HG03442 (cell line): Measurements from ENCODE around the gene ABCB4.
"Not testable (repeated sequence)": the region's sequence is repeated elsewhere in the genome, so short reads cannot be mapped to it uniquely, and the experiment has no call there.

Experiments
- ATAC-seq: cut with Tn5 transposase; IDR thresholded peaks from one replicate; pipeline ENCODE4 v1.9.1; 2021; ENCODE audit warnings: mild to moderate bottlenecking, moderate library complexity; ENCODE audit not compliant: unreplicated experiment

Gene ABCB4

DNA sequence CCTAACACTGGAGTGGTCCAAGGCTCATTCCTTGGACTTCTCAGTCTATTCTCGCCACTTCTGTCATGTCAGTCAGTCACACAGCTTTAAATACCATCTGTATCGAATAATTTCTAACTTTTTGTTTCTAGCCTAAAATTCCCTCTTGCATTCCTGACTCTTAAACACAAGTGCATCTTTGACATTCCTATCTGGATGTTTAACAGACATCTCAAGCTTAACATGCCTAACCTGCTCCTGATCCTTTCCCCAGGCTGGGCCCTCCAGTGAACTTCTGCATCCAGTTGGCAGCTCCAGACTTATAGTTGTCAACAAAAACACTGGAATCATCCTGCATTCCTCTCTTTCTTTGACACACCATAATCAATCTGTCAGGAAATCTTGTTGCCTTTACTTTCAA is 4.5 kb upstream of the ABCB4 start:
- no peak for ATAC-seq

DNA sequence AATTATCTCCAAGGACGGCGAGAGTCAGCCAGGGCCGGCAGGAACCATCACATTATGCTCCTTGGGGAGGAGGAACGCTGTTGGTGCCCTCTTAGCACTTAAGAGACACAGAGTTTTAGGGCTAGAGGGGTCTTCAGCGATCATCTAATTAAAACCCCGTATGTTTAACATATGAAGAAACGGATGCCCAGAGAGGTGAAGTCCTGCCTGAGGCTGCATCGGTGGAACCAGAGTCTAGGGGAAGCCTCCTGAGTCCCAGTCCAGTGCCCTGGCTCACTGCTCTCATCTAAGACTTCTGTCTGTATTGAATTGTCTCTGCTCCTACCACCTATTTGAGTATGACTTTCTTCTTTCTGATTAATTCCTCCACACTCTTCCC is 688 bp upstream of the ABCB4 start:
- no peak for ATAC-seq

DNA sequence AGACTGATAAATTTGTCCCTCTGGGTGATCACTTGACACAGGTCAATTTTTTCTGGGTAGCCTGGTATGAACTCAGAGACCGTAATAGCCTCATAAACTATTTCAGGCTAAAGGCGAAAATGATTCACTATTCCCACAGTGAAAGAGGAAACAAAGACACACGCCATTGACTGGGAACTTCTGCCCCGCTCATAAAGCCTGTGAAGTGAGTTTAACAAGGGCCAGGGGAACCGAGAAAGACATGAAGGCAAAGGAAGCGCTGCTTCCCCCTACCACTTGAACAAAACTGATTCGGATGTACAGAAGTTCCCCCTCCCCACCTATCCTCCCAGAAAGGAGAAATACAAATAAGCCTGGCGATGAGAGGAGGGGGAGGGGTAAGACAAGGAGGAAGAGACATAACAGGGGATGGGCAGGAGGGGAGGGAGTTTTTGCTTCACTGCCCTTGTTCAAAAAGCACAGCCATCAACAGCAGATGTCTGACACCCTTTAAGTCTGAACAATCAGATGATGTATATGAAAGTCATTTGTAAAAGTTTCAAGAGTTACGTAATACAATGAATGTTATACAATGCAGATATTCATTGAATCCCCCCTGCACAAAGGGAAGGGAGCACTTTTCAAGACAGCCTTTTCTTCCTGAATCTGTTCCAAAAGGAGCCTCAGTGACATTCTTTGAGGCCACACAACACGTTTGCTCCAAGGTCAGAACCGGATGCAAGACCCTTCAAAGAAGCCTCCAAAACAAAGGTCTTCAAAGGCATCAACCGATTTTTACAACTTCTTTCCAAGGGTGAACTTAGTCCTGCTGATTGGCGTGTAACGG is 734 bp downstream of the ABCB4 start:
- peak; percentile 71 for ATAC-seq

DNA sequence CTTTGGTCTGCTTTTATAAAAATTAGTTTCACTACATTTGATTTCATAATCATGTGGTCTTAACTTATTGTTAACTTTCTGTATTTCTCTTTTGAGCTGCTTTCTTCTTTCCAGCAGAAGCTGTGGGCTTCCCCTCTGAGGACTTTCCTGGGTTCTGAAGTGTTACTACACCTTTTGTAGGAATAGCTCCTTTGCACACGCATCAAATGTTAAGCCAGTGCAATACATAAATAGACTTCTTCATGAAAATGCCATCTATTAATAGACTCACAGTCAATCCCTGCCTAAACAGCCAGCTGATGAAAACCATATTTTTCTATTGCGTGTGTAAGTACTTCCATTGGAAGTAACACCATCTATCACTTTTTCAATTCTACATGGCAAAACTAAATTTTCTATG is 1.5 kb downstream of the ABCB4 start:
- ATAC-seq: peak; percentile 12

DNA sequence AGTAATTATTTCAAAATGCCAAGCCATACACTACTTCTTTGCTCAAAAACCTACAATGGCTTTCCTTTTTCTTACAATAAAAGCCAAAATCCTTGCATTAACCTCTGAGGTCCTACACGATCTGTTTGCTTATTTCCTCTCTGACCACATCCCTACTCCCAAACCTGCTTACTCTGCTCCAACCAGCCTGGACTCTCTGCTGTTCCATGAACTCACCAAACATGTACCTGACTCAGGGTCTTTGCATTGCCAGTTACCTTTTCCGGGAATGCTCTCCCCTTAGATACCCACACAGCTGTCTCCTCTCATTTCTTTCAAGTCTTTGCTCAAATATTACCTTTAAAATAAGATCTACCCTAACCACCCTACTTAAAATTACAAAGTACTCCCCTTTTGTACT is 2.3 kb downstream of the ABCB4 start:
- no peak for ATAC-seq

DNA sequence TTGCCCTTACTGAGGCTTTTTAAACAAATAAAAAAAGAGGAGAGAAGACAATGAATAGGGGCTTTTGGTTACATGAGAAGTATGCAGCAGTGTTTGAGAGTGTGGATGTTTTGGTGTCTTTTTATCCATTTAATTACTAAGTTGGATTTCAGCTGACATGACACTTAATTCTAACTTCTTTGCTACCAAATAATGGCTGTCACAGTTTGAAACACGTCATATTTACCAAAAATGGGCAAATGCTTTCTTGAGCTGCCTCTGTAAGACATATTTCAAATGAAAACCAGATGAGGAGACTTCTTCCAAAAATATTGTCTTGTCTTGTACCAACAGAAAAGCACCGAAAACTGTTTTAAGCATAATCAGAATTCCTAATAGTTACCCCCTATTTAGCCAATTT is 4.0 kb downstream of the ABCB4 start:
- no peak for ATAC-seq

DNA sequence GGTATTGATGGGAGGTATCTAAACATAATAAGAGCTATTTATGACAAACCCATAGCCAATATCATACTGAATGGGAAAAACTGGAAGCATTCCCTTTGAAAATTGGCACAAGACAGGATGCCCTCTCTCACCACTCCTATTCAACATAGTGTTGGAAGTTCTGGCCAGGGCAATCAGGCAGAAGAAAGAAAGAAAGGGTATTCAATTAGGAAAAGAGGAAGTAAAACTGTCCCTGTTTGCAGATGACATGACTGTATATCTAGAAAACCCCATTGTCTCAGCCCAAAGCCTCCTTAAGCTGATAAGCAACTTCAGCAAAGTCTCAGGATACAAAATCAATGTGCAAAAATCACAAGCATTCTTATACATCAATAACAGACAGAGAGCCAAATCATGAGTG is 6.3 kb downstream of the ABCB4 start:
- not testable (repeated sequence) for ATAC-seq

DNA sequence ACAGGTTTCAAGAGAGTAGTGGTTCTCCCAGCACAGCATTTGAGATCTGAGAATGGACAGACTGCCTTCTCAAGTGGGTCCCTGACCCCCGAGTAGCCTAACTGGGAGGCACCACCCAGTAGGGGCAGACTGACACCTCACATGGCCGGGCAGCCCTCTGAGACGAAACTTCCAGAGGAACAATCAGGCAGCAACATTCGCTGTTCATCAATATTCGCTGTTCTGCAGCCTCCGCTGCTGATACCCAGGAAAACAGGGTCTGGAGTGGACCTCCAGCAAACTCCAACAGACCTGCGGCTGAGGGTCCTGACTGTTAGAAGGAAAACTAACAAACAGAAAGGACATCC is 10.0 kb downstream of the ABCB4 start:
- ATAC-seq: not testable (repeated sequence)

DNA sequence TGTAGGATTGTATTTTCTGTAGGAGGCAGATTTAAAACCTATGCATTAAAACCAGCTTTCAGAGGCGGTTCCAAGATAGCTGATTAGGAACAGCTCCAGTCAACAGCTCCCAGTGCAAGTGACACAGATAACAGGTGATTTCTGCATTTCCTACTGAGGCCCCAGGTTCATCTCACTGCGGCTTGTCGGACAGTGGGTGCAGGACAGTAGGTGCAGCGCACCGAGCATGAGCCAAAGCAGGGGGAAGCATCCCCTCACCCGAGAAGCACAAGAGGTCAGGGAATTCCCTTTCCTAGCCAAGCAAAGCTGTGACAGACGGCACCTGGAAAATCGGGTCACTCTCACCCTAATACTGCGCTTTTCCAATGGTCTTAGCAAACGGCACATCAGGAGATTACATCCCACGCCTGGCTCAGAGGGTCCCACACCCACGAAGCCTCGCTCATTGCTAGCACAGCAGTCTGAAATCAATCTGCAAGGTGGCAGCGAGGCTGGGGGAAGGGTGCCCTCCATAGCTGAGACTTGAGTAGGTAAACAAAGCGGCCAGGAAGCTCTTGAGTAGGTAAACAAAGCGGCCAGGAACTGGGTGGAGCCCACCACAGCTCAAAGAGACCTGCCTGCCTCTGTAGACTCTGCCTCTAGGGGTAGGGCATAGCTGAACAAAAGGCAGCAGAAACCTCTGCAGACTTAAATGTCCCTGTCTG is 10.5 kb downstream of the ABCB4 start:
- not testable (repeated sequence) for ATAC-seq

DNA sequence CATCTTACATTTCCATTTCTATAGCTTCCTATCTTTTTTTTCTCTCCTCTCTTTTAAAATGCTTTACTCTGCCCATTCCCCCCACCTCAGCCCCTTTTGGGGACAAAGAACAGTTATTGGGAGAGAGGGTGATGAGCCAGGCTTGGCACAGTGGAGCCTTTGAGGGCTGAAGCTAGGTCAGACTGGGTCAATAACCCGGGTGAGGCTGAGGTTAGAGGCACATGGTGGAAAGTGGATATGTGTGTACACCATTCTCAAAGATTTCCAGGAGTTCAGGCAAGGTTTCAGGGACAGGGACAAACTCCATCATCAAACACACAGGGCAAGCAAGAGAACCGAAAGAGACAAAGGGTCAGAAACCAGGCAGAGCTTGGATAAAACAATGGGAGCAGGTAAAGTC is 11.5 kb downstream of the ABCB4 start:
- ATAC-seq: no peak

DNA sequence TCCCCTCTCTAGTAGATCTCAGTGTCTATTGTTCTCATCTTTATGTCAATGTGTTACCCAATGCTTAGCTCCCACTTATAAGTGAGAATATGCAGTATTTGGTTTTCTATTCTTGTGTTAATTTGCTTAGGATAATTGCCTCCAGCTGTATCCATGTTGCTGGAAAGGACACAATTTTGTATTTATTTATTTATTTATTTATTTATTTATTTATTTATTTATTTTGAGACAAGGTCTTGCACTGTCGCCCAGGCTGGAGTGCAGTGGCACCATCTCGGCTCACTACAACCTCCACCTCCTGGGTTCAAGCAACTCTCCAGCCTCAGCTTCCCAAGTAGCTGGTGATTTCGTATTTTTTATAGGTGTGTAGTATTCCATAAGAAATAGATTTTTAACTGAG is 15.0 kb downstream of the ABCB4 start:
- not testable (repeated sequence) for ATAC-seq

DNA sequence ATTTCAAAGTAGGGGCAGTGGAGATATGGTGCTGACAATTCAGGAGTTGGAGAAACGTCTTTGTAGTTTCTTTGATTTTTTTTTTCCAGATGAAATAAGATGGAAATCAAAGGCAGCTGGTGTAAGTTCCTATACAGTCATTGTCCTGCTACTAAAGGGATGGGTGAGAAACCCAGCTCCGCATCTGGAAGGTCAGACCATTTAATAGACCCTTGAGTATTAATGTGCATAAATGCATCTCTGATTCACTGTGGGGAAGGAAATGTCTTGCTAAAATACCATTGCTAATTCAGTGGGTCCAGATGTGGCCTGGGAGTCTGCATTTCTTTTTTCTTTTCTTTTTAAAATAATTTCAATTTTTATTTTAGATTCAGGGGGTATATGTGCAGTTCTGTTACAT is 15.5 kb downstream of the ABCB4 start:
- ATAC-seq: no peak

DNA sequence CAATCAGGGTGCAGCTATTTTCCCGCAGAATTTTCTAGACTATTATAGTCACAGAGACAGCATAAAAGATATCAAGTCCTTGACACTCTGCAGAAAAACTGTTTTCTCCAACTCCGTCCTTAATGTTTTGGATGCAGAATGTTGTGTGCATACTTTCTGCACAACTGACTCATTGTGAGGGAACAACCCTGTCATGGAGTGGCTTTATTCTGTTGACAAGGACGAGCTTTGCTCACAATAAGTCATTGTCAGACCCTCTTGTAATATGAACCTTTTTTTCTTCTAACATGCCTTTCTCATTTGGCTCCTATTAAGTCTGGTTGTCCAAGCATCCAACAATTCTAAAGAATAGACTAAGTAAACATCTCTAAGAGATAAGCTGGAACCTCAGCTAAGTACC is 17.3 kb downstream of the ABCB4 start:
- ATAC-seq: no peak

DNA sequence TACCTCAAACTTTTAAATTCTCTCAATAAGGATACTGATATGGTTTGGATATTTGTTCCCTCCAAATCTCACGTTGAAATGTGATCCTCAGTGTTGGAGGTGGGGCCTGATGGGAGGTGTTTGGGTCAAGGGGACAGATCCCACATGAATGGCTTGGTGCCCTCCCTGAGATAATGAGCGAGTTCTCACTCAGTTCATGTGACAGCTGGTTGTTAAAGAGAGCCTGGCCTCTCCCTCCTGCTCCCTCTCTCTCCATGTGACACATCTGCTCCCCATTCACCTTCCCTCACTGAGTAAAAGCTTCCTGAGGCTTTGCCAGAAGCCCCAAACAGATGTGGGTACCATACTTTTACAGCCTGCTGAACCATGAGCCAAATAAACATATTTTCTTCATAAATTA is 19.2 kb downstream of the ABCB4 start:
- no peak for ATAC-seq

DNA sequence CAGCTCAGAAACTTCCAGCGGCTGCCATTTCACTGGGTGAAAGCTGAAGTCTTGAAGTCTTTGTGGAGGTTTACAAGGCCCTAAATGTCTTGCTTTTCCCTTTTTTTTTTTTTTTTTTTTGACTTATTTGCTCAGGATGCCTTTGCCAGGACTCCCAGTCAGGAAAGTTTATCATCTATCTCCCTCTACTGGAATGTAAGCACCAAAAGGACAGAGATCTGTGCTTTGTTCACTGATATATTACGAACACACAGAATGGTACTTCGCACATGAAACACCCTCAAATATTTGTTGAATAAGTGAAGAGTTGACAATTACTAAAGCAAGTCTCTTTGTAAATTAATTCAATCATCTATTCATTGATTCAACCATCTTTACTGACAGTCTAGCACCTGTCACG is 23.2 kb downstream of the ABCB4 start:
- ATAC-seq: no peak

DNA sequence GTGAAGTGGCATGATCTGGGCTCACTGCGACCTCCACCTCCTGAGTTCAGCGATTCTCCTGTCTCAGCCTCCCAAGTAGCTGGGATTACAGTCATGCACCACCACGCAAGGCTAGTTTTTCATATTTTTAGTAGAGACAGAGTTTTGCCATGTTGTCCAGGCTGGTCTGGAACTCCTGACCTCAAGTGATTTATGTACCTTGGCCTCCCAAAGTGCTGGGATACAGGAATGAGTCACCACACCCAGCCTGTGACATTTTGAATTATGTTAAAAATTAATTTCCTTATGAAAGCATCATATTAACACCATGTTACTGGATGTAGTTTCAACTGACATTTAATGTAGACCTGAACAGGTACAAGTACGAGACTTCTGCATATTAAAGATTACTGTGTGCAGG is 24.3 kb downstream of the ABCB4 start:
- ATAC-seq: no peak

DNA sequence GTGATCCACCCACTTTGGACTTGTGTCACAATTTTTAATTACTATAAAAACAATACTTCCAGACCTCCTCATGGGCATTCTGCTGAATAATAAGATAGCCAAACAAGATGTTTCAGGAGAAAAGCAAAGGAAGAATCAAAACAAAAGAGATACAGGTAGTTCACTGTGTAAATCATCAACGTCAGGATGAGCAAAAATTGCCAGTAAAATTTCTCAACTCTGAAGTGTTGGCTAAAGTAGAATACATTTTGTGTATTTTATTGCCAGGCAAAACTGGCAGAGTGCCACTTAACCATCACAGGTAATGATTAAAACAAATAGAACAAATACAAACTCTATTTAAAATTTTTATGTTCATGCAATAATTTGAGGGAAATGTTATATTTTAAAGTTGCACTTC is 24.8 kb downstream of the ABCB4 start:
- ATAC-seq: no peak

DNA sequence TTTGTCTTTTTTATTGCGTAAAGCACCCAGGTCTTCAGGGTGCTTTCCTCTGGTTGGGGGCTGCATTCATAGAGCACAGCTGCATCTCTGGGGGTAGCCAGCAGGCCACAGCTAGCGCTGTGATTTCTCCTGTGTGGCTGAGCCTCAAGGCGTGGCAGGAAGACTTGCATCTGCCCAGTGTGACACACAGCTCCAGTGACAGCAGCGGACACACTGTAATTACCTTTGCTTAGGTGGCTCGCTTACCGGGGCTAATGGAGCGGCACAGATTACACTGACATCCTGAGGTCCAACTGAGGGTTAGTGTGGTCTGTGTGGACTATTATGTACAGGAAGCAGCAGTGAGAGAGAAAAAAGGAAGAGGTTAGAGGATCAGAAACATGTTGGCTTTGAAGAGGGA is 27.1 kb downstream of the ABCB4 start:
- no peak for ATAC-seq

DNA sequence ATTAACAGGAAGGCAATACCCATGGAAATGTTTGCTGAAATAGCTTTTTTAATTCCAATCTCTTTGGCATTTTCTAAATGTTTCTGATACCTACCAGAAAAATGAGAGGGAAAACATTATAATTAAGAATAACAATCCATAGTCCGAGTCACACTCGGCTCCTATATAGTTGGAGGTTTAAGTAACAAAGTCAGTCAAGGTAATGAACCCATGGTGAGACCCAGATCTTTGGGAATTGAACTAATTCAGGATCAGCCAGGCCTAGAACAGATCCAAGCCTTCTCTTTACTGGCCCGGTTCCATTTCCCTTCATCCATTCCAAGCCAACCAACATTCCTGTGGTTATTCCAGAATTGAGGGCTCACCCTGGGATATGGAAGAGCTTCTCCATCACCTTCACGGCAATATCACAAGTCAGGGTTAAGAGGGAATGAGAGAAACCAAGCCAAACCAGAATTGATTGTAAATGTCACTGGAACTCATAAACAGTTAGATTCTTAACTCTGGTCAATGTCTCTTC is 28.3 kb downstream of the ABCB4 start:
- ATAC-seq: no peak

DNA sequence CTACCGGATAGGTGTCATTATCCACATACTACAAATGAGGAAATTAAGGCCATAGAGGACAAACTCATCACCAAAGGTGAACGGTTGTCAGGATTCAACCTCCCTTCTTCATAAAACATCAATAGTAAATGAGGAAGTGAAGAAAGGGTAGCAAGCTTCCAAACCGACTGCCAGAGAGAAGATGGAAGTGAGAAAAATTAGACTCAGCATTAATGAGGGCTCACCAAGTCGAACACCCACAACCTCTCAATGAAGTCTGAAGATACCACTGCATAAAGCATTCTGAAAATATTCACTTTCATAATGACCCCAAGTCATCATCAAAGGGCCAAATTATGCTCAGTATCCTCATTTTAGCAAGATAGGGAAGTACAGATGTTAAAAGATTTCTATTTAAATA is 29.6 kb downstream of the ABCB4 start:
- ATAC-seq: peak; percentile 97

DNA sequence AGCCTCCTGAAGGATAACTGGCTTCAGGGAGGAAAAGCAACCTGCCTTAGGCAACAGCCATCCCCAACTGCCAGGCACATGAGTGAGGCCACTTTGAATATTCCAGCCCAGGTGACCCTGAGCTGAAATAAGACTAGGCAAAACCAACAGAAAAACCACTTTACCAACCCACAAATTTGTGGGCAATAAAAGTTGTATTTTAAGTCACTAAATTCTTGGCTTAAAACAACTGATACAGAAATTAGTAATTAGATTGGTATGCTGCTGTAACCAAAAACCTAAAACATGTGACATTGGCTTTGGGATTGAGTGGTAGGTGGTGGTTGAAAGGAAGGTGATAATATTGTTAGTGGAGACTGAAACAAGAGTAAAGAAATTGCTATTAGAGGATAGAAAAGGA is 39.9 kb downstream of the ABCB4 start:
- no peak for ATAC-seq

DNA sequence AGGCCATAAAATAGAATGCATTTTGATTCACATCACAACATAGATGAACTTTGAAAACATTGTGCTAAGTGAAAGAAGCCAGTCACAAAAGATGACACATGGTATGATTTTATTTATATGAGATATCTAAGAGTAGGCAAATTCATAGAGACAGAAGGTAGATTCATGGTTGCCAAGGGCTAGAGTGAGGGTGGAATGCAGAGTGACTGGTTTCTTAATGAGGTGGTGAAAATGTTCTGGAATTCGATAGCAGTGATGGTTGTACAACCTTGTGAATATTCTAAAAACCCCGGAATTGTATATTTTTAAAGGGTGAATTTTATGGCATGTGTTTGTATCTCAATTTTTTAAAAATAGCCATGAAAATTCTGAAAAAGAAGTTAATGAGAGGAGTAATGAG is 42.9 kb downstream of the ABCB4 start:
- ATAC-seq: no peak
